Measurements from ENCODE around the gene MORN1. TPM values are rescaled to one million over a fixed set of nuclear protein-coding genes. Genes with fewer than 3 reads are reported as not detected.

The MORN1 gene
- total RNA-seq, 1 donor from 2014 or later: 11.1 TPM

DNA sequence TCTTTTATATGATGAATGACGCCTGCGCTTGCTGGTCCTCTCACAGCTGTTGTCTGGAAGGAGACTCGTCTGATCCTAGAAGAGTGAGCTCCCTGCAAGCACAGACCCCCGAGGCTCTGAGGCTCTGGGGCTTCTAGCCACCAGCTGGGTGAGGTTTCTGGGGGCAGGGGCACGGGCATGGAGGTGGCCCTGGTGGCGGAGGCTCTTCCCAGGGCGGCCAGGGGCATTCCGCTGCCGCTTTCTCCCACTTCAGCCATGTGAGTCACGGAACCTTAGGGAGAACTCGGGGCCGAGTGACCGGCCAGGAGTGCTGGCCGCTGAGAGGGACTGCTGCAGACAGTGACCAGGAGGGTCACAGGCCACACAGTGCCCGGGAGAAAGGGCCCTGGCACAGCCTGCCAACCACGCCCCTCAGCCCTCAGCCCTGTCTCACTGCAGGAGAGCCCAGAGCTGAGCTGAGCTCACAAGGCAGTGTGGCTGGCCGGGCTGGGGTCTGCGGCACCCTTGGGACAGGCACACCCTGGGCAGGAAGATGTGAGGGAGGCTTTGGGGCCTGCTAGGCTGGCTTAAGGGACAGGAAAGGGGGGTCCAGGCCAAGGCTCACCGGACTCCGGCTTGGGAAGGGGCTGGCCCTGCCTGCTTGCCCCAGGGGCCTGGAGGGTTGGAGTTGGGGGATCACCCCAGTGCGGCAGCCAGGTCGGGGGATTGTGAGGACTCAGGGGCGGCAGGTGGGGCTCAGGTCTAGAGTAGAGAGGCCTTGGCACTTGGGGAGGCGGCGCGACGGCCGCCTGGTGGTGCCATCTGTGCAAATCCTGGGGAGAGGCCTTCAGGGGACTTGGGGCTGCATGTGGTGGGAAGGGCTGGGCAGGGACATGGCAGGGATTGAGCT is 35.7 kb downstream of the MORN1 start:
- no peak for DNase-seq
- Mint-ChIP-seq H3K4me1 (no peaks in the 10 kb centered on the region), H3K27me3 (no peaks in the 10 kb centered on the region), H3K9me3 (no peaks in the 10 kb centered on the region), H3K27ac (no peak overlapping the region), H3K36me3 (ENCODE audit: low read depth) (no peaks in the 10 kb centered on the region), H3K4me3 (no peak overlapping the region)
- intact Hi-C loops (cut with micrococcal nuclease): no loop called here

DNA sequence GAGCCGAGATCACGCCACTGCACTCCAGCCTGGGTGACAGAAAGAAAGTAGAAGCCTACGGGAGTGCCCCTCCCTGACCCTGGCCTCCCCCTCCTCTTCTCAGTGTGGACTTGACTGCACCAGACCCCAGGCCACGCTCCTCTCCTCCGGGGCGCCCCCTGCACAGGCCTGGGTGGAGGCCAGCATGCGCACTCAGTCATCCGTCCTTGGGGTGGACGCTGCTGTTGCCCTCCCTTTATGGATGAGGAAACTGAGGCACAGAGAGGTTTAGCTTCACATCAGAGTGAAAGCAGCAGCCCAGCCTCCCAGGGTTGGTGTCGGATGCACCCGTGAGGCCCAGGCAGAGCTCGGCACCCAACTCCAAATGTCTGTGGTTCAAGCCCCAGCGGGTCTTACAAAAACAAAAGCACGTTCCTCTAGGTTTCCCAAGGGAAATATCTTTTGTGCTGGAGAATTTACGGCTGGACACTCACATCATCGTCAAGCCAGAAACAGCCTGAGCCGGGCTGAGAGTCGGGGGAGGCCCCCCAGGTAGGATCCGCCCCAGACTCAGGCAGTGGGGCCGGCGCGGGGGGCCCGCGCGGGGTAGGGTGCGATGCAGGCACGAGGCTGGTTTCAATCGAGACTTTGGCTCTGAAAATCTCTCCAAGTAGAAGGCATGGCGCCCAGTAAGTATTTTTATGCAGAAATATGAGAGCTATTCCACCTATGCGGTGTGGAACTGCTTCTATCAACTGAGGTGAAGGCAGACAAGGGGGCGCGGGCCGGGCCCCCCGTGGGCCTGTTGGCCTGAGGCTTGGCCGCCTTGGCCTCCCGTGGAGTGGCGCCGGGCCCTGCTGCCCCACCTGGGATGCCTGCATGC is 36.6 kb downstream of the MORN1 start:
- Mint-ChIP-seq H3K9me3 (no peaks in the 10 kb centered on the region), H3K27ac (no peak overlapping the region), H3K27me3 (no peaks in the 10 kb centered on the region), H3K4me3 (no peak overlapping the region), H3K4me1 (no peaks in the 10 kb centered on the region), H3K36me3 (ENCODE audit: low read depth) (no peaks in the 10 kb centered on the region)
- intact Hi-C loops (cut with micrococcal nuclease): no loop called here
- no peak for DNase-seq

DNA sequence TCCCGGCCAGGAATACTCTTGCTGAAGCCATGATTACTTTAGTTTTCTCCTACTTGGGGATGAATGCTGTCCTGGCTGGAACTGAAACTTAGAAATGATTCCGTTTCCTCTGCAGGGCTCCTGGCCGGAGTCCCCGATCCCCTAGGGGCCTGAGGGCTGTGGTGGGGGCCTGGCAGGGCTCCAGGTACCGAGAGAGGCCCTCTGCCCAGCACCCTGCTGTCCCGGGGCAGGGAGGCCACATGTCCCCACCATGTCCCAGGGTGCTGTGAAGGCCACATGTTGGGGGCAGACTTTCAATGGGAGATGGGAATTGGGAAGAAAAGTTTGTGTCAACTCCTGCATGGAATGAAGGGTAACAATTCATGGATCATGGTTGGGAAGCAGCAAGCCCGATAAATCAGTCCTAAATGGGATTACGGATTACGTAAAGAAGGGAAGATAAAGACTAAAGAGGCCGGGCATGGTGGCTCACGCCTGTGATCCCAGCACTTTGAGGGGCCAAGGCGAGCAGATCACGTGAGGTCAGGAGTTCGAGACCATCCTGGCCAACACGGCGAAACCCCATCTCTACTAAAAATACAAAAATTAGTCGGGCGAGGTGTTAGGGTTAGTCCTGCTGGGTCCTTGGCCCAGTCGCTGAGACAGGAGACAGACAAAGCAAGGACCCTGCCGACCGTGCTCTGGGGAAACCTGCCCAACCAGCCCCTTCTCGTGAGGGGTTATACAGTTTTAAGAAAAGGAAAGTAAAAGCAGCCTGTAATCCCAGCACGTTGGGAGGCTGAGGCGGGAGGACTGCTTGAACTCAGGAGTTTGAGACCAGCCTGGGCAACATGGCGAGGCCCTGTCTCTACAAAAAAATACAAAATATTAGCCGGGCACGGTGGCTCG is 37.6 kb downstream of the MORN1 start:
- no peaks in the 10 kb centered on the region for H3K9me3 Mint-ChIP-seq
- intact Hi-C loops (cut with micrococcal nuclease): no loop called here
- no peaks in the 10 kb centered on the region for H3K27me3 Mint-ChIP-seq

DNA sequence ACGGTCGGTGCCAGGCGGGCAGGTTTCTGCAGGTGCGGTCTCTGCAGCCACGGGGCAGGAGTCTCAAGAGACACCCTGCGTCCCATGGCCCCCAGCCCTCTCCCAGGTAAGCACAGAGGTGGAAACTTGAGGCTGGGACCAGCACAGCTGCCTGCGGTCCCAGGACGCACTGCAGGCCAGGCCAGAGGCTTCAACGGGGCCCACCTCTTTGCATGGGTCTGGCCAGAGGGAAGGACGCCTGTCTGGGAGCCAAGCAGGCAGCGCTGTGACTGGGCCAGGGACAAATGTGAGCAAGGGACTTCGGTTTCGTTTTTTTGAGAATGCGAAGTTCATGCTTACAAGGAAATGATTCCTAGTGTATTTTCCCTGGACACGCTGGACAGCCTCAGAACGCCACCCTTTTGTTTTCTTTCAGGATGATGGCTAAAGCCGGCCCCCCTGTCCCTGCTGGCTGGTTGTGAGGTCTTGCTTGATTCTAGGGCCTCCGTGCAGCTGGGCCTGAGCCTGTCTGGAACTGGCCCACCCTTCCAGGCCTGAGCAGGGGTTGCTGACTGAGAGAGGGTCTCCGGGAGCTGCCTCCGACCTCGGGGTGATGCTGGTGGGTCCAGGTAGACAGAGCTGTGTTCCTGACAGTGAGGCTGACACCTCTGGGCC is 38.3 kb downstream of the MORN1 start:
- no peak for DNase-seq
- intact Hi-C loops (cut with micrococcal nuclease): no loop called here
- H3K27ac Mint-ChIP-seq: no peak overlapping the region
- no peaks in the 10 kb centered on the region for H3K36me3 Mint-ChIP-seq (ENCODE audit: low read depth)
- no peaks in the 10 kb centered on the region for H3K27me3 Mint-ChIP-seq
- H3K4me1 Mint-ChIP-seq: no peaks in the 10 kb centered on the region
- H3K4me3 Mint-ChIP-seq: no peak overlapping the region
- H3K9me3 Mint-ChIP-seq: no peaks in the 10 kb centered on the region

More for the DNA sequence above, 37.6 kb downstream of the MORN1 start:
- no peaks in the 10 kb centered on the region for H3K4me1 Mint-ChIP-seq
- no peak overlapping the region for H3K27ac Mint-ChIP-seq
- no peaks in the 10 kb centered on the region for H3K36me3 Mint-ChIP-seq (ENCODE audit: low read depth)
- no peak for DNase-seq
- H3K4me3 Mint-ChIP-seq: no peak overlapping the region

DNA sequence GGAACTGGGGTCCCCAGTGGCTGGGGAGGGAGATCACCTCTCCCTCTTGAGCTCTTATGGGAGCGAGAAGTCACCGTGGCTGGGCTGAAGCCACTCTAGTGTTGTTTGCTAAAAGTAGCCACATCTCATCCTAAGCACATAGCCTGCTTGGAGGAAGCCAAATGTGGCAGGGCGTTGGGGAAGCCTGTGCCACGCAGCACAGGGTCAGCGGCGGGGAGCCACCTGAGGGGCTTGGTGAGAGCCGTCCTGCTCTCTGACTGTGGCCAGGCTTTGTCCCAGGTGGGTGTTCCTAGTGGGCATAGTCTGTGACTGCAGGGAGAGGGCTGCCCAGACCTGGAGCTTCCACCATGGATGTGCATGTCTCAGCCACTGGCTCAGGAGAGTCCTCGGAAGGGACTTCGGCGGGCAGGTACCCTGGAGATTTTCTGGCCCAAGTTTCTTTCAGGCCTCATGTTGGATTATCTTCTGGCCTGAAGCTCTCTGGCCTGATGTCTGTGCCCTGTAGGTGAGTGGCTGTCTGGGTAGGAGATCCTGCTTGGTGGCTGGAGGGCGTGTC is 38.9 kb downstream of the MORN1 start:
- H3K36me3 Mint-ChIP-seq (ENCODE audit: low read depth): no peaks in the 10 kb centered on the region

DNA sequence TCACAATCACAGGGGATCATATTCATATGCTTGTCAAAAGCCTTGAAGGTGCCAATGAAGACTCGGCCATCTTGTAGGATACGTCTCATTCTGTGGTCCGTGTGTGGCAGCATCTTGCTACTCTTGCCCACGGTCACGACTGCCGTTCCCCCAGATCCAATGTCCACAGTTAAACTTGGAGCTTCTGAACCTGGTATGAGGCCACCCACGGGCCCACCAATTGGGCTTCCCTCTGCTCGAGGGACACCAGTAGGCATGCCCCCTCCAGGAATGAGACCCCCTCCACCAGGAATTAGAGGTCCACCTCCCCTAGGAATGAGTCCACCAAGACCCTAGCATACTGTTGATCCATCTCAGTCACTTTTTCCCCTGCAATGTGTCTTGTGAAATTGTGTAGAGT is 39.6 kb downstream of the MORN1 start:
- no peaks in the 10 kb centered on the region for H3K4me1 Mint-ChIP-seq
- no peak for DNase-seq
- intact Hi-C loops (cut with micrococcal nuclease): no loop called here
- H3K9me3 Mint-ChIP-seq: no peaks in the 10 kb centered on the region
- no peaks in the 10 kb centered on the region for H3K36me3 Mint-ChIP-seq (ENCODE audit: low read depth)
- no peak overlapping the region for H3K4me3 Mint-ChIP-seq
- no peaks in the 10 kb centered on the region for H3K27me3 Mint-ChIP-seq
- no peak overlapping the region for H3K27ac Mint-ChIP-seq

More for the DNA sequence above, 38.9 kb downstream of the MORN1 start:
- intact Hi-C loops (cut with micrococcal nuclease): no loop called here
- no peaks in the 10 kb centered on the region for H3K9me3 Mint-ChIP-seq
- no peaks in the 10 kb centered on the region for H3K27me3 Mint-ChIP-seq
- no peak overlapping the region for H3K27ac Mint-ChIP-seq
- no peak overlapping the region for H3K4me3 Mint-ChIP-seq
- no peaks in the 10 kb centered on the region for H3K4me1 Mint-ChIP-seq
- no peak for DNase-seq

DNA sequence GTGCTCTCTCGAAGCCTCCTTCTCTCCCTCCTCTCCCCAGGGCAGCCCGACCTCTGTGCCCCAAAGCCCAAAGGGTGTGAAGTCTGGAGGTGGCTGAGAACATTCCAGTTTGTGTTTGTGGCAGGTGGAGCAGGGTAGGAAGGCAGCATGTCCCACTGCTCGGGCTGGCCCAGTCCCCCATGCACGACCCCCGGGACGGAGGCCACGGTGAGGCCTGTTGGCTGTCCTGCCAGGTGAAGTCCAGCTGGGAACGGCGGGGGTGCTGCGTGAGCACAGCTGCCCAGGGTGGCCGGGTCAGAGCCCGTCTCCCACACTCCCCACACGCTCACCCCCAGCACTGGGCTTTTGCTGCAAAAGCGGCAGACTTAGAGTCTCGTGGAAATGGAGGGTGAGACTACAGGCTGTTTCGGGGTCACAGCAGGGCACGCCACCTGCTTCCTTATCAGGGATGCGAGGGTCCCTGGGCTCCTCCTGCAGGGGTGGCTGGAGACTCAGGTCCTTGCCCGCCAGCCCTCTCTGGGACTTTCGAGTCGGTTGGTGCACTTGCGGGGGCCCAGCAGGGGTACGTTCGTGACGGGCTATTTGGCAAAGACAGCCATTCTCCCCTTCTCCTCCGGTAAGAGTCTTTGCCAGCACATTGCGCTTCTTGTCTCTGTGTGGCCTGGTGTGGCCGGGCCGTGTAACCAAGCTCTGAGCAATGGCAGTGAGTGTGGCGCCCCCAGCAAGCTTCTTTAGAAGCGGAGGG is 40.3 kb downstream of the MORN1 start:
- DNase-seq: no peak
- no peaks in the 10 kb centered on the region for H3K4me1 Mint-ChIP-seq
- H3K9me3 Mint-ChIP-seq: no peaks in the 10 kb centered on the region
- no peaks in the 10 kb centered on the region for H3K27me3 Mint-ChIP-seq
- no peak overlapping the region for H3K4me3 Mint-ChIP-seq
- H3K27ac Mint-ChIP-seq: no peak overlapping the region
- intact Hi-C loops (cut with micrococcal nuclease): no loop called here
- no peaks in the 10 kb centered on the region for H3K36me3 Mint-ChIP-seq (ENCODE audit: low read depth)

DNA sequence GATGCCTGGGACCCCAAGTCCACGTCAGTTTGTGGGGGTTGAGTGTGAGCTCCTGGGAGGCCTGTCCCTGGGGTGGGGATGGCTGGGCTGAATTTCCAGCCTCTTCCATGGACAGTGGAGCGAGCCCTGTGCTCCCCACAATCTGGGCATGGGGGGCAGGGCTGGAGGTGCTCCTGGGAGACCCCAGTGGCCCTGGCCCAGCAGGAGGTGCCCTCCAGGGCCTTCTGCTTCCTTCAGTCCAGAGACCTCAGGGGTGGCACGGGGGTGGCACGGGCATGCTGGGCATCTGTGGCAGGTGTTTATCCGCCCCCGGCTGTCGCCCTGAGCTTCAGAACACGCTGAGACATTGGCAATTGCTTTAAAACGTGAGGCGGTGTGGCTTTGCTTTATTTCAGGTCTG is 40.9 kb downstream of the MORN1 start:
- H3K36me3 Mint-ChIP-seq (ENCODE audit: low read depth): no peaks in the 10 kb centered on the region
- no peak for DNase-seq
- H3K4me1 Mint-ChIP-seq: no peaks in the 10 kb centered on the region
- H3K27ac Mint-ChIP-seq: no peak overlapping the region
- H3K4me3 Mint-ChIP-seq: no peak overlapping the region
- intact Hi-C loops (cut with micrococcal nuclease): no loop called here
- no peaks in the 10 kb centered on the region for H3K9me3 Mint-ChIP-seq
- H3K27me3 Mint-ChIP-seq: no peaks in the 10 kb centered on the region

DNA sequence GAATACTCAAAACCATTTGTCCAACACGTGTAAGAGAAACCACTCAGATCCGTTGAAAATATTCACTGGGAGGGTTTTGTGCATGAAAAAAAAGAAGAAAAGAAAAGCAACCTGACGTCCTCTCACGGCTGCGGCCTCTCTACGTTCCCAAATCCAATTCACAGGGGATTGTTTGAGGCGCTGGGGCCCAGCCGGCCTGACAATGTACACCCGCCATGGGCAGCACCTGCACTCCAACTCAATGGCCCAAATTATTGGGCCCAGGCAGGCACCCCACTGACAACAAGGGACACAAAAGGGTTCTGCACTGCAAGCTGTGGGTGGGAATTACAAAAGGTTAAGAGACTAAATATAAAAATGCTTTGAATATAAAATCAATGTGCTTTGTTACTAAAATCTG is 41.5 kb downstream of the MORN1 start:
- no peaks in the 10 kb centered on the region for H3K36me3 Mint-ChIP-seq (ENCODE audit: low read depth)
- no peak for DNase-seq
- no peaks in the 10 kb centered on the region for H3K27me3 Mint-ChIP-seq
- no peak overlapping the region for H3K27ac Mint-ChIP-seq
- intact Hi-C loops (cut with micrococcal nuclease): no loop called here
- no peaks in the 10 kb centered on the region for H3K9me3 Mint-ChIP-seq
- no peaks in the 10 kb centered on the region for H3K4me1 Mint-ChIP-seq
- no peak overlapping the region for H3K4me3 Mint-ChIP-seq

DNA sequence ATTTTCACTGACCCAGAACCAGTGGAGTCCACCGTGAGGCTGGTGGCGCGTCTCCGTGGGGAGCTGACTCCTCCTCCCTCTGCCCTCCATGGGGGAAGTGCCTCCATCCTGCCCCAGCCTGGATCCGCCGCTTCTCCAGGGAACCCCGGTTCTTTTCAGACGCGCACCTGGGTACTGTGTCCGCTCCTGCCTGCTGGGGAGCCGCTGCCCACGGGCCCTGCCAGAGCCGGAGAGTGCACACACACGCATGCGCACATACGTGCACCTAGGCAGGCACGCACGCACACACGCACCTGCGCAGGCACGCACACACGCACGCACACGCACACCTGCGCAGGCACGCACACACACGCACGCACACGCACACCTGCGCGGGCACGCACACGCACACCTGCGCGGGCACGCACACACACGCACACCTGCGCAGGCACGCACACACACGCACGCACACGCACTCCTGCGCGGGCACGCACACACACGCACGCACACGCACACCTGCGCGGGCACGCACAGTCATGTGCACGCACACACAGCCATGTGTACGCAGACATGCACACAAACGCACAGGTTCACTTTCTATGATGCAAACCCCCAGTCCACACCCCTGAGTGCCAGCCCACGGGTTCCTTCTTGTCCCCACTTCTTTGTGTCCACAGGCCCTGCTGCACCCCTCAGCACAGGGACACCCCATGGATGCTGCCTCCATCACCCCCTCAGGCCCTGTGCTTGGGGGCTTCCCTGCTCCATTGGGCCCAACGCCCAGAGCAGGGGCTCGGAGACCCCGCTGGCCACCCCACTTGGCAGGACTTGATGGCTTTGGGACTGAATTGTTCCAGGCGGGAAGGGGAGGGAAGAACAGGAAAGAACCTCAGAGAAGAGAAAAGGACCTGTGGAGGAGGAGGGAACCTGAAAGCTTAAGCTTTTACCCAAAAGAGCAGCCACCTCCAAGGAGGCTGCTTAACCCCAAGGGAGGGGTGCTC is 42.7 kb downstream of the MORN1 start:
- no peaks in the 10 kb centered on the region for H3K9me3 Mint-ChIP-seq
- no peak overlapping the region for H3K4me3 Mint-ChIP-seq
- no peak for DNase-seq
- intact Hi-C loops (cut with micrococcal nuclease): no loop called here
- H3K36me3 Mint-ChIP-seq (ENCODE audit: low read depth): no peaks in the 10 kb centered on the region
- H3K27me3 Mint-ChIP-seq: no peaks in the 10 kb centered on the region
- H3K4me1 Mint-ChIP-seq: no peaks in the 10 kb centered on the region
- no peak overlapping the region for H3K27ac Mint-ChIP-seq

DNA sequence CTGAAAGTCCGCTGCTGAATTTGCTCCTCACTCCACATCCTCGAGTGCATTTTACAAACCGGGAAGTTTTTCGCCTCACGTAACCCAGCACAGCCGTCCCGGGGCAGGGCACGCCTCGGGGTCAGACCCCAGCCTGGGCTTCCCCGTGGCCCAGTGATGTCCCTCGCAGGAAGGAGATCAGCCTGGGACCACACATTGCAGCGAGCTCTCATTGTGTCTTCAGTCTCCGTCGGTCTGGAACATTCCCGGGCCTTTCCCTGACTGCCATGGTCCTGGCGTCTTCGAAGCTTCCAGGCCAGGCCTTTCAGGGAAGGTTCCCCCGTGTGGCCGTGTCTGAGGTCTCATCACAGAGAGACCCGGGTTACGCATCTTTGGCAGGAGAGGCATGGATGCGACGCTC is 43.5 kb downstream of the MORN1 start:
- intact Hi-C loops (cut with micrococcal nuclease): no loop called here
- H3K27ac Mint-ChIP-seq: no peak overlapping the region
- H3K4me3 Mint-ChIP-seq: no peak overlapping the region
- H3K4me1 Mint-ChIP-seq: no peaks in the 10 kb centered on the region
- H3K9me3 Mint-ChIP-seq: no peaks in the 10 kb centered on the region
- DNase-seq: no peak
- H3K36me3 Mint-ChIP-seq (ENCODE audit: low read depth): no peaks in the 10 kb centered on the region
- no peaks in the 10 kb centered on the region for H3K27me3 Mint-ChIP-seq

DNA sequence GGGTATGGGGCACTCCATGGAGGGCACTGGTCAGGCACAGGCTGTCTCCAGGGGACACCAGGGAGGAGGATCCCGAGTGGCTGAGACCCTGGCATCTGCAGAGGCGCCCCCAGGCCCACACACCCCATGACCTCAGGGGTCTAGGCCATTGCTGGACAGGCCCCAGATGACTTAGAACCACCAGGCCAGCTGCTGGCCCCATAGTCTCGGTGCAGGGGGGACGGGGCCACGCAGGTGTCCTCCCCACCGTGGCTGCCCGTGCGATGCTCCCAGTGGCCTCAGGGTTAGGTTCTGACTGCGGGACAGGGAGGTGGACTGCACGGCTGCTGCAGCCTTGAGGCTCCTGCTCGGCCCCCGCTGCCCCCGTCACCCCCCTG is 44.0 kb downstream of the MORN1 start:
- Mint-ChIP-seq H3K4me1 (no peaks in the 10 kb centered on the region), H3K27ac (no peak overlapping the region), H3K27me3 (no peaks in the 10 kb centered on the region), H3K4me3 (no peak overlapping the region), H3K36me3 (ENCODE audit: low read depth) (no peaks in the 10 kb centered on the region), H3K9me3 (no peaks in the 10 kb centered on the region)
- intact Hi-C loops (cut with micrococcal nuclease): no loop called here
- DNase-seq: no peak
